DMS79 treated with DMSO at 0.1 percent for 48 hours (cell line): Measurements from ENCODE around the gene PRAMEF5.
"Not testable (repeated sequence)": the region's sequence is repeated elsewhere in the genome, so short reads cannot be mapped to it uniquely, and the experiment has no call there.

ENCODE experiments used
- DNase-seq: peaks from one replicate; lab custom pipeline; 2025; lab: John Stamatoyannopoulos, UW

The PRAMEF5 gene

DNA sequence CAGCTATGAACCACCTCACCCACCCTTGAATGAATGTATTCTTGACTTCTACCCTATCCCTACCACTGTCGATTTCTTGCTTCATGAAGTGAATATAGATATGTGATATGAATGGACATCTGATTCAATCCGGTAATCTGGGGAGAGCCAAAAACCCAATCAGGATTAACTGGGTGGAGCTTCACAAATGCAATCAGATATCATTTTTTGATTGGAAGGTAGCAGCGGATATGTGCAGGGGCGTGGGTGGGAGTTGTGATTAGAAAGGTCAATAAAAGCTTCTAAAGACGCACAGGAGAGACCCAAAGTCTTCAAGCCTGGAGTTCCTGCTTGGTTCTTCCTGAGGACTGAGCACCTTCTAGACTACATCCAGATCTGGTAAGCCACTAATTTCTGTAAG, at the start of gene PRAMEF5:
TSS of gene PRAMEF5 (plus strand) at position 301 of the 400 bp plus-strand sequence. CDS start 5,071 bp downstream, outside the sequence.
- DNase-seq = not testable (repeated sequence)

DNA sequence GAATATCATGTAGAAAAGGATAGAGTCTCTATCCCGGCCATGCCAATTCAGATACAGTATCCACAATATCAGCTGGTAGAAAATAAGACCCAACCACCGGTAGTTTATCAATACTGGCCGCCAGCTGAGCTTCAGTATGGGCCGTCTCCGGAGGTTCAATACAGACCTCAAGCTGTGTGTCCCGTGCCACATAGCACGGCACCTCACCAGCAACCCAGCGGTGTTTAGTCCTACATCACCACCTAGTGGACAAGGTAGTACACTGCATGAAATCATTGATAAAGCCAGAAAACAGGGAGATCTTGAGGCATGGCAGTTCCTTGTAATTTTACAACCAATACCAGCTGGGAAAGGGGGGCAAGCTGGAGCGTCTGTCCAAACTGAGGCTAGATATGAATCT, 45.3 kb upstream of the PRAMEF5 start:
- DNase-seq = not testable (repeated sequence)

DNA sequence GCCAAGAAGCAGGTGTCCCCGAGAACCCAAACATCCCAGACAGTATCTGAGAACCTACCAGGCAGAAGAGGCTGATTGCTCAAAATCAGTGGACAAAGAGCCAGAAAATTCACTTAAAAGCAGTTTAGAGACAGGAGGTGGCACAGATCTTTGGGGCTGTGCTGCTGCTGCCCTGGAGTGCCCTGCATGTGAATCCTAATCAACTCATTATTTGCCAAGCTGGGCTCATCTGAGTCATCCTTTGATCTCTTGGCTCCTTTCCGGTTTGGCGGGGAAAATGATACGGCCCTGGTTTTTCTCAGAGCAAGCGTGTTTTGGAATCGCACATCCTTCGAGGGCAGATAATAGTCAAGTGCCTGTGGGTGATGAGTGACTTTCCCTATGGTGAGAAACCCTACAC, 37.4 kb upstream of the PRAMEF5 start:
- DNase-seq = not testable (repeated sequence)

DNA sequence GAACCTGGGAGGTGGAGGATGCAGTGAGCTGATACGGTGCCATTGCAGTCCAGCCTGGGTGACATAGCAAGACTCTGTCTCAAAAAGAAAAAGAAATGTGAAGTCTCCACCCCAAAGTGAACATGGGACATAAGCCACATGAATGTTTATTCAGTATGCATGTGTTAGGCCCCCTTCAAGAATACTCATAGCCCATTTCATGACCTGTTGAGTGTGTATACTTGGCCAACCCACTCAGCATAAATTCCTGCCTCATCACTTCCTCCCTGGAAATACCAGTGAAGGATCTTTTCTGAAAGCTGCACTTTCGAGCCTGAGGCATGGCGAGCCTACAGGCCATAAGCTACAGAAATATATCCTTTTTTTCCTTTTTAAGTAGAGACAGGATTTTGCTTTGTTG, 34.8 kb upstream of the PRAMEF5 start:
- DNase-seq = not testable (repeated sequence)

DNA sequence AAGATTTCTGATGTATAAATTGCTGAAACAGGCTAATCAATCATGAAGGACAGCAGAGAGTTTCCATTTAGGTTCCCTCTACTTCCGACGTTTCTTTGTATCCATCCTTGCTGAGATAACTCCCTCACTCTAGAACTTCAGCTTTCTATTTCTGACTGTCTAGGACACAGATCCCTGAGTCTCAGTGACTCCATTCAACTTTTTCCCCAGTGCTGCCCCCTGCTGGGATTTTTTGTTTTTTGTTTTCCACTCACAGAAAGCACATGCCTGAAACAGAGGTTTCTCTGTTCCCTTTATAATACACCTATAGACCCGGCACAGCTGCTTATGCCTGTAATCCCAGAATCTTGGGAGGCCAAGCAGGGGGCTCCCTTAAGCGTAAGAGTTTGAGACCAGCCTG, 31.2 kb upstream of the PRAMEF5 start:
- DNase-seq = not testable (repeated sequence)

DNA sequence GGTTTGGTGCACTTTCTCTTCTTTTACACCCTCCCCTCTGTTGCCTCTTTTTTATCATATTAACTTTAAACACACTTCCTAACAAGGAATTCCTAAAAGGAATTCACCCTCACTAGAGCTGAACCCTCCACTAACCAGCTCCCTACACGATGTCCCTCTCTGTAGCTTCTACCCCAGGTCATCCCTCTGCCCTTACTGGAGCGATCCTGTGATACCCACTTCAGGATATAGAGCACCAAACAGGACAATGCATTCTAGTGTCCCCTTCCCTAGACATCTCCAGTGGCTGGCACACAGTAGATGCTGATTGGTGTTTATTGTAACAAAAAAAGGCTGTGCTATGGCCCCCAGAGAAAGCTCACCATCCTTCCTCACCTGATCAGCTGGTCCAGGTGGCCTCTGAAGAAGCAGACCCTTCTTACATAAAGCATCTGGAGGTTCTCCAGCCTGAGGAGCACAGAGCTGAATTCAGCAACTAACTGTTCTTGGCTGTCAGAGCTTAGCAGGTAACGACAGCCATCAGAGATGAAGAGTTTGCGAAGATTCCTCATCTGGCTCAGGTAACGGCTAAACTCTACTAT, 29.4 kb upstream of the PRAMEF5 start:
- DNase-seq = no peak

DNA sequence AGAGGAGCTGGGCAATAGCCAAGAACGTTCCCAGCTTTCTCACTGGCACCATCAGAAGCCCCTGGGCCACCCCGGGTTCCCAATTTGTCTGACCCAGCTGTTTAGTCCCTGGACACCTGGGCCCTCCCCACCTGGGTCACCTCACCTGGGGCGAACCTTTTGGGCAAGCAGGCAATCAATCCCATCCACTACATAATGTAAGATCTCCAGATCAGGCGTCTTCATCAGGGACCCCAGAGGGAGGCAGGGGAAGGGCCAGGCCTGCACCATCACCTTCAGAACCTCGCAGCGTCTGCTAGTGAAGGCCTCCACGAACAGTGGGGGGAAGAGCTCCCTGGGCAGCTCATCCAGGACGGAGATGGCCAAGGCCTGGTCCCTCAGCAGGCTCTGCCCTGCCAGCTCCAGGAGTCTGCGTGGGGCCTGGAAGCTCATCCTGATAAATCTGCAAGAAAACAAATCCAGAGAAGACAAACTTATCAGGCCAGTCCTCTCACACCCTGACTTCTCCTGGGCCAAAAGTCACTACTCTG, 28.3 kb upstream of the PRAMEF5 start, which contains the start of gene PRAMEF18:
TSS of gene PRAMEF18 (minus strand) at position 480 of the 530 bp plus-strand sequence. CDS start at position 432, 48 bp downstream.
- not testable (repeated sequence) for DNase-seq

DNA sequence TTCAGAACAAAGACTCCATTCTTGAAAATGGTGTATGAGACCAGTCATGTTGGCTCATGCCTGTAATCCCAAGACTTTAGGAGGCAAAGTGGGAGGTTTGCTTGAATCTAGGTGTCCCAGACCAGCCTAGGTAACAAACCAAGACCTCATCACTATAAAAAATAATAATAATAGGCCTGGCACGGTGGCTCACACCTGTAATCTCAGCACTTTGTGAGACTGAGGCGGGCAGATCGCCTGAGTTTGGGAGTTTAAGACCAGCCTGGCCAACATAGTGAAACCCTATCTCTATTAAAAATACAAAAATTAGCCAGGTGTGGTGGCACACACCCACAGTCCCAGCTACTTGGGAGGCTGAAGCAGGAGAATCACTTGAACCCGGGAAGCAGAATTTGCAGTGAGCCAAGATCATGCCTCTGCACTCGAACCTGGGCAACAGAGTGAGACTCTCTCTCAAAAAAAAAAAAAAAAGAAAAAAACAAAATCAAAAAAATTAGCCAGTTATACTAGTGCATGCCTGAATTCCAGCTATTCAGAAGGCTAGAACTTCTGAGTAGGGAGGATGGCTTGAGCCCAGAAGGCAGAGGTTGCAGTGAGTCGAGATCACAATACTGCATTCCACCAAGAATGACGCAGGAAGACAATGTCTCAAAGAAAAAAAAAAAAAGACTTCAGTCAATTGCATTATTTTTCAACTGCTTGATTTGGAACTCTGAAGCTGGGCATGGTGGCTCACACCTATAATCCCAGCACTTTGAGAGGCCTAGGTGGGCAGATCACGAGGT, 26.5 kb upstream of the PRAMEF5 start:
- not testable (repeated sequence) for DNase-seq

DNA sequence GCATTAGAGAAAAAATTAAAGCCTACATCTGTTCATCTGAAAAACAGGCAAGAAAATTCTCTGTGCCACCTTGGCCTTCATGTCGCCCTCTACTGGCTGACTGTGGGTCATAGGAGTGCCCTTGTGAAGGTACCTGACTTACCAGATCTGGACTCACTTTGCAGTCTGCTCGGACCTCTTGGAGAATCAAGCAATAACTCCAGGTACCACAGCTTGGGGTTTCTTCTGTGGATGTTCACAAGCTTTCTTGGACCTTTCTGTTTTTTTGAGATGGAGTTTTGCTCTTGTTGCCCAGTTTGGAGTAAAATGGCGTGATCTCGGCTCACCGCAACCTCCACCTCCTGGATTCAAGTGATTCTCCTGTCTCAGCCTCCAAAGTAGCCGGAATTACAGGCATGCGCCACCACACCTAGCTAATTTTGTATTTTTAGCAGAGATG, 25.6 kb upstream of the PRAMEF5 start:
- no peak for DNase-seq

DNA sequence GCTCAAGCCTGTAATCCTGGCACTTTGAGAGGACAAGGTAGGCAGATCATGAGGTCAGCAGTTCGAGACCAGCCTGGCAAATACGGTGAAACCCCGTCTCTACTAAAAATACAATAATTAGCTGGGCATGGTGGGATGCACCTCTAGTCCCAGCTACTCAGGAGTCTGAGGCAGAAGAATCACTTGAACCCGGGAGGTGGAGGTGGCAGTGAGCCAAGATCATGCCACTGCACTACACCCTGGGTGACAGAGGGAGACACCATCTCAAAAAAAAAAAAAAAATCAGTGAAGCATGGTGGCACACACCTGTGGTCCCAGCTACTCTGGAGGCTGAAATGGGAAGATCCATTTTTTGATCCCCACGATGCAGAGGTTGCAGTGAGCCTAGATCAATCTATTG, 23.9 kb upstream of the PRAMEF5 start:
- not testable (repeated sequence) for DNase-seq

DNA sequence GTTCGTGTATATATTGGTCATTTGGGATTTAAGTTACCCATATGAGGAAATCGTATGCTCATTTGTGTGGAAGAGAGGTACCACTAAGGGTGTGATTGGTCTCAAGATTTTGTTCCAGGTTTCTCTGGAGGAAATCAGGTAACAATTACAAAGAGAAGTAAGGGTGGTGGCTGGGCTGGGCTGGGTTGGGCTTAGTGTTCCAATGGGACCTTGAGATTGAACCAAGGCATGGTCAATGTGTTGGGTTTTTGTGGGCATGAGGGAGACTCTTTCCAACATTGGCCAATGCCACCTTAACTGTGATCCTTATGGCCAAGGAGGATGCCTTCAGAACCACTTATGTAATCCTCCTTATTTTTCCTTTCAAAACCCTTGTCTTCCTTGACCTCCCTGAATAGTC, 23.4 kb upstream of the PRAMEF5 start:
- DNase-seq = not testable (repeated sequence)

DNA sequence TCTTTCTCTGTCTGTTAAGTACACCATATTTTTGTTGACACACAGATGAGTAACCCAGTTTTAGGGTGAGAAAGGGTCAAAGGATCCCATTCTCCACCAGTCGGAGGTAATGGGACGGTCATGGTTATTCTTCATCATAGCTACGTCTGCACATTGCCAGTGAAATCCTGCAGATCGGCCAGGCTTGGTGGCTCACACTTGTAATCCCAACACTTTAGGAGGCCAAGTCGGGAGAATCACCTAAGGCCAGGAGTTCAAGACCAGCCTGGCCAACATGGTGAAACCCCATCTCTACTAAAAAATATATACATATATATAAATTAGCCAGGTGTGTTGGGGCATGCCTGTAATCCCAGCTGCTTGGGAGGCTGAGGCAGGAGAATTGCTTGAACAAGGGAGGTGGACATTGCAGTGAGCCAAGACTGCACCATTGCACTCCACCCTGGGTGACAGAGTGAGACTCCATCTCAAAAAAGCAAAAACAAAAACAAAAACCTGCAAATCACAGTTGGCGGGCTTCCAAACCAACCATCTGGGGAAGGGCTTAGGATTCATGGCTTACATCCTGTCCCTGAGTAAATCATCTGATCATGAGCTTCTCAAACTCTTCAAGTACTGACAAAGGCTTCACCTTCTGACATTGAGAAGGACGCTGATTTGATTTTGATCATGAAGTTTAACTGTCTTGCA, 22.8 kb upstream of the PRAMEF5 start:
- not testable (repeated sequence) for DNase-seq

DNA sequence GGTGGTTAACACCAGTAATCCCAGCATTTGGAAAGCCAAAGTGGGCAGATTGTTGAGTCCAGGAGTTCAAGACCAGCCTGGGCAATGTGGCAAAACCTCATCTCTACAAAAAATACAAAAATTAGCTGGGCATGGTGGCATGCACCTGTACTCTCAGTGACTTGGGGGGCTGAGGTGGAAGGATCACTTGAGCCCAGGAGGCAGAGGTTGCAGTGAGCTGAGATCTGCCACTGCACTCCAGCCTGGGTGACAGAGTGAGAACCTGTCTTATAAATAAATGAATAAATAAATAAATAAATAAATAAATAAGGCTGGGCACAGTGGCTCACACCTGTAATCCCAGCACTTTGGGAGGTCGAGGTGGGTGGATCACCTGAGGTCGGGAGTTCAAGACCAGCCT, 21.9 kb upstream of the PRAMEF5 start:
- not testable (repeated sequence) for DNase-seq

DNA sequence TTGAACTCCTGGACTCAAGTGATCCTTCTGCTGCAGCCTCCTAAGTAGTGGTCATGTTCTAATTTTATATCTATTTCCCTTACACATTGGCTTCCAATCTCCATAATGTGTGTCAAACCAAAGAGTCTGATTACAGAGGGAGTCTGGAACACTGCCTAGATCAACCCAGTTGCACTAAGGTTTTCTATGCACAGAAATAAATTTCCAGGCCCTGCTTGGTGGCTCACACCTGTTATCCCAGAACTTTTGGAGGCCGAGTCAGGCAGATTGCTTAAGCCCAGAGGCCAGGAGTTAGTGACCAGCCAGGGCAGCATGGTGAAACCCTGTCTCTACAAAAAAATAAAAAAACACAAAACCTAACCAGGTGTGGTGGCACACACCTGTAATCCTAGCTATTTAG, 19.9 kb upstream of the PRAMEF5 start:
- DNase-seq = not testable (repeated sequence)

DNA sequence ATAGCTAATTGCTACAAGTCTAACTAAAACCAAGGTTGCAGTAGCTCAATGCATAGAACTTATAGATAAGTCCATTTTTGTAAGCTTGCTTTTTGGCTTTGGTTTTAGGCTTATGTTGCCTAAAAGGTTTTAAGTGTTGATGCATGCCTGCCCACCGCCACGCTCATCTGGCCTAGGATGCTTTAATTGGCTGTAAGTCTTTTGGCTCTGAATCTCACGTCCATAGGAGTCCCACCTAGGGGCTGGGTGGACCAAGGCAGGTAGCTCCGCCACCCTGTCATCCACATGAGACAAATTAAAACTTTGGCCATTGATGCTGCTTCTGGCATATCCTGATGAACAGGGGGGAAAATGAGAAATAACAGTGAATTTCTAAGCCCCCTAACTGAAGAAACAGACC, 16.4 kb upstream of the PRAMEF5 start:
- DNase-seq = not testable (repeated sequence)

DNA sequence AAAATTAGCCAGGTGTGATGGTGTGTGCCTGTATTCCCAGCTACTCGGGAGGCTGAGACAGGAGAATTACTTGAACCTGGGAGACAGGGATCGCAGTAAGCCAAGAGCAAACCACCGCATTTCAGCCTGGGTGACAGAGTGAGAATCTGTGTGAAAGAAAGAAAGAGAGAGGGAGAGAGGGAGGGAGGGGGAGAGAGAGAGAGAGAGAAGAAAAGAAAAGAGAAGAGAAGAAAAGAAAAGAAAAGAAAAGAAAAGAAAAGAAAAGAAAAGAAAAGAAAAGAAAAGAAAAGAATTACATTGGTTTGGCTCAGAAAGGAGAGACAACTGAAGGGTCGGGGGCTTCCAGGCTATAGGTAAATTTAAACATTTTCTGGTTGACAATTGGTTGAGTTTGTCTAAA, 14.4 kb upstream of the PRAMEF5 start:
- not testable (repeated sequence) for DNase-seq

DNA sequence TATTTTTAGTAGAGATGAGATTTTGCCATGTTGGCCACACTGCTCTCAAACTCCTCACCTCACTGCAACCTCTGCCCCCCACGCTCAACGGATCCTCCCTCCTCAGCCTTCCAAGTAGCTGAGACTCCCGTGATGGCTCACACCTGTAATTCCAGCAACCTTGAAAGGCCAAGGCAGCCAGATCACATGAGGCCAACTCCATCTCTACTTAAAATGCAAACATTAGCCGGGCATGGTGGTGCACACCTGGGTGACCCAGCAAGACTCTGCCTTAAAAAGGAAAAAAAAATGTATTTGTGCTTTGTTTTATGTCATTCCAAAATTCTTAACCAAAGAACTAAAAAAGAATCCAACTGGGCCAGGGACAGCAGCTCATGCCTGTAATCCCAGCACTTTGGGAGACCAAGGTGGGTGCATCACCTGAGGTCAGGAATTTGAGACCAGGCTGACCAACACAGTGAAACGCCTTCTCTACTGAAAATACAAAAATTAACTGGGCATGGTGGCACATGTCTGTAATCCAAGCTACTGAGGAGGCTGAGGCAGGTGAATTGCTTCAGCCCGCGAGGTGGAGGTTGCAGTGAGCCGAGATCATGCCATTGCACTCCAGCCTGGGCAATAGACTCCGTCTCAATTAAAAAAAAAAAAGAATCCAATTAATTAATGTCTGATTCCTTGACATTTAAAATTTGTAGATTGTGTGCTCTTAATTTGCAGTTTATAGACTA, 10.3 kb upstream of the PRAMEF5 start:
- DNase-seq = not testable (repeated sequence)

DNA sequence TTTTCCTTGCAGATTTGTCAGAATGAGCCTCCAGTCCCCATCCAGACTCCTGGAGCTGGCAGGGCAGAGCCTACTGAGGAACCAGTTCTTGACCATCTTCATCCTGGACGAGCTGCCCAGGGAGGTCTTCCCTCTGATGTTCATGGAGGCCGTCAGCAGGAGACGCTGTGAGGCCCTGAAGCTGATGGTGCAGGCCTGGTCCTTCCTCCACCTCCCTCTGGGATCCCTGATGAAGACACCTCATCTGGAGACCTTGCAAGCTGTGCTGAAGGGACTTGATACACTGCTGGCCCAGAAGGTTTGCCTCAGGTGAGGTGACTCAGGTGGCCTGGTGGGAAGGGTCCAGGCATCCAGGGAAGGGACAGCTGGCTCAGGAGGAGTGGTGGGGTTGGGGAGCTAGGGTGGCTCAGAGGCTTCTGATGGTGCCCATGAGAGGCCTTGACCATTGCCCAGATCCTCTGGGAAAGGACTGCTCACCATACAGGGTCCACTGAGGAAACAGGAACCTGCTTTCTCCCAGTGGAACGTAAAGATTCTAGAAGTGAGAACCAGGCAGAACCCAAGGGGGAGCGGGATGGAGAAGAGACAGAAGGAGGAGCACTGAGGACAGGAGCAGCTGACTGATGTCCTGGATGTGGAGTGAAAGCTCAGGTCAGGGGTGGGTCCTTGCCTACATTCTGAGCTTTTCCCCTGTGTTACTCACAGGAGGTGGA, 8.0 kb upstream of the PRAMEF5 start:
- DNase-seq = not testable (repeated sequence)

DNA sequence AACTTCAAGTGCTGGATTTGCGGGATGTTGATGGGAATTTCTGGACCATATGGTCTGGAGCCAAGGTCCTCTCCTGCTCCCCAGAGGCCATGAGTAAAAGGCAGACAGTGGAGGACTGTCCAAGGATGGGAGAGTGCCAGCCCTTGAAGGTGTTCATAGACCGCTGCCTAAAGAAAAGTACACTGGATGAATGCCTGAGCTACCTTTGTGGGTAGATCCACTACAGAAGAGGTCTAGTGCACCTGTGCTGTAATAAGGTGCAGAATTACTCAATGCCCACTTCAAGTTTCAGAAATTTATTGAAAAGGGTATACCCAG, 7.5 kb upstream of the PRAMEF5 start:
- DNase-seq = not testable (repeated sequence)

DNA sequence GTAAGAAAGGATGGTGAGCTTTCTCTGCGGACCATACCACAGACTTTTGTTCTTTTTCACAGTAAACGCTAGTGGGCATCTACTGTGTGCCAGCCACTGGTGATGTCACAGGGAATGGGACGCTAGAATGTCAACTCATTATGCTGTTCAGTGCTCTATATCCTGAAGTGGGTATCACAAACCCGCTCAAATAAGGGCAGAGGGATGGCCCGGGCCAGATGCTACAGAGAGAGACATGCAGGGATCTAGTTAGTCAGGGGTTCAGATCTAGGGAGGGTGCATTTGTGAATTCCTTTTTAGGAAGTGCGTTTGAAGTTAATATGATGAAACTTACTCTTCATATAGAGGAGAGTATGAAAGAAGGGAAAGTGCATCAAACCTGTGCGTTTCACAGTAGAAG, 6.9 kb upstream of the PRAMEF5 start:
- not testable (repeated sequence) for DNase-seq

DNA sequence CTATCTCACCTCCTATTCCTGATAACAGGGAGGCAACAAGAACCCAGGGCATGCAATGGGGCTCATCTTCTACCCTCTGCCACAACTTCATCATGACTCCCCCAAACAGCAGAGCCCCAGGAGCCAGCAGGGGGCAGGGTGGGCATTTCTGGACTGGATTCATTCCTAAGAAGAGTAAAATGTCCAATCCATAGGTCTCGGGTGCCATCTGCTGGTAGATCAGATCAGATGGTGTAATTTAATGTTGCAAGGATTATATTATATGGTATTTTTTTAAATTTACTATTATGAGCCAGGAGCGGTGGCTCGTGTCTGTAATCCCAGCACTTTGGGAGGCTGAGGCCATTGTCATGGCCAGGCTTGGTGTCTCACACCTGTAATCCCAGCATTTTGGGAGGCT, 11.1 kb downstream of the PRAMEF5 start:
- DNase-seq = not testable (repeated sequence)
